GM18511 (cell line): ENCODE results near the gene COMP.
"Not testable (repeated sequence)": the region's sequence is repeated elsewhere in the genome, so short reads cannot be mapped to it uniquely, and the experiment has no call there.

Experiments
- ATAC-seq: cut with Tn5 transposase; IDR thresholded peaks from one replicate; pipeline ENCODE4 v1.9.1; 2021; ENCODE audit warnings: mild to moderate bottlenecking, moderate library complexity; ENCODE audit not compliant: unreplicated experiment

COMP gene

GRCh38 chr19:18749362-18750231 lies 41.5 kb downstream of the COMP start:
- no peak for ATAC-seq

GRCh38 chr19:18746401-18747325 lies 44.4 kb downstream of the COMP start:
- ATAC-seq, result no peak

DNA sequence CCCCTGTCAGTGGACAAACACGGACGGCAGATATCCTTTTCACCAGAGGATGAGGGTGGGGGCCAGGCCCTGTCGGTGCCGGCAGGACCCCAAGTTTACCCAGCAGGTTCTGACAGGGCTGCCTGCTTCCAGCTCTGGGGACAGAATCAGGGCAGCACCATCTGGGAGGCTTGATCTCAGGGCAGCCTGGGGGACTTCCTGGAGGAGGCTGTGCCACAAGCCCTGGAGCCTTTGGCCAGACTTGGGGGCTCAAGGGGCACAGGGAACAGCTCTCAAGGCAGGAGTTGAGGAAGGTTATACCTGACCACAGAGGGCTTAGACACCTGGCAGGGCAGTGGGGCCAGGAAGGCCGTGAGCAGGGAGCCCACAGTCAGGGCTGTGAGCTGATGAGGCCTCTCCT lies 45.2 kb downstream of the COMP start:
- no peak for ATAC-seq

- ATAC-seq, result no peak
Observed at GRCh38 chr19:18745012-18745735, 45.9 kb downstream of the COMP start.

DNA sequence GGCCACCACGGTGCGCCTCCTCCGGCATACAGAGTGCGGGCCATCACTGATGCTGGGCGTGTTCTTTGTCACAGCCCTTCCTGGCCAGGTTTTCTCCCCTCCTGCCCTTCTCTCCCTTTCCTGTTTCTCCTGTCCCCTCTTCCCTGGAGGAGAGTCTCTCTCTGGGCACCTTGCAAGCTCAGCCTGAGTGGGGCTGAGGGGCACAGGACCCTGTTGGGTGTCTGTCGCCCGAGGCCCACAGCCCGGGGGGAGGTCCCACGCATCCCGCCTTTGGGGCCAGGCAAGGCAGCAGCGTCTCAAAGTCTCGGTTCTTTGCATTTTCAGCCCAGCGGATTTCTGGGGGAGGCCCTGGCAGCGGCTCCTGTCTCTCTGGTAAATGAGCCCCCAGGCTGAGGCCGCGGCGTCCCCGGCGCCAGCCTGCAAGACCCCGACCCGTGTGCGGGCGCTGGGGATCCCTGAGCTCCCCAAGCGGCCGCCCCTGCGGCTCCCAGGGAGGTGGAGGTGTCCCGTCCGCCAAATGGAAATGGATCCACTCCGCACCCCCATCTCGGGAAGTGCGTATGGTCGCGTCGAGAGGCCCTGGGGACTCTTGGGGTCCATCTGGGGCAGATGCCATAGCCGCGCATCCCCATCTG lies 47.2 kb downstream of the COMP start:
- ATAC-seq, result no peak

DNA sequence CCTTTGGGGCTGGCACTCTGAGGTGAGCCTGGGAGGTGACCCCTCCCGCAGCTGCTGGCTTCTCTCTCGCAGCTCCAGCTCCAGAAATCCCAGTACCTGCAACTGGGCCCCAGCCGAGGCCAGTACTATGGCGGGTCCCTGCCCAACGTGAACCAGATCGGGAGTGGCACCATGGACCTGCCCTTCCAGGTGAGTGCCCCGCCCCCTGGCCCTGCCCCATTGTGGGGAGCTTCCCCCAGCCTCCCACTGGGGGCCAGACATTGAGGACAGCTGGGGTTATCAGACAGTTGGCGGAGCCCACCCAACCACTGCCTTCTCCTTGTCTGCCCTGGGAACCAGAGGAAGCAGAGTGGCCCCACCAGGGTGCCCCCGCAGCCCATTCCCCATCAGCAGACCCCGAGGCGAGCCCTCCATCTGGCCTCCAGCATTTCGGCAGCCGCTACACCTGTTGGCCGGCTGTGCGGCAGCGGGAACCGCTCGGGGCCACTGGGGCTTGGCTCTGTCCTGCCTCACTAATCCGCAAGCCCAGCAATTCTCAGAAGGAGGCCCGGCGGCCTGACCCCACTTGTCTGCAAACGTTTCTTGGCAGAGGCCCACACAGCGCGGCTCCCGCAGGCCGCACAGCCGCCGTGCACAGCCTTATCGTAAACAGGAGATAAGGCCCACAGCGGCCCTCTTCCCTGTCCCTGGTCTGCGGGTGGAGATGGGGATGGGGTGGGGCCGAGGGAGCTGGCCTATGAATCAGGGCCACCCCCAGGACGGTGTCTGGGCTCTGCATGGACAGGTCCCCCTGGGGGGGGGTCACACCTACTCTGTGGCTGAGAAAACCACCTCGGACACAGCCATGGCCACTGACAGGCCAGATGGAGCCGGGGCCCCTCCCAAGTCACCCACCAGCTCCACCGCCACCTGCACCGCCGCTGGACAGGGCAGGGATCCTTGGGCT lies 48.0 kb downstream of the COMP start:
- no peak for ATAC-seq

DNA sequence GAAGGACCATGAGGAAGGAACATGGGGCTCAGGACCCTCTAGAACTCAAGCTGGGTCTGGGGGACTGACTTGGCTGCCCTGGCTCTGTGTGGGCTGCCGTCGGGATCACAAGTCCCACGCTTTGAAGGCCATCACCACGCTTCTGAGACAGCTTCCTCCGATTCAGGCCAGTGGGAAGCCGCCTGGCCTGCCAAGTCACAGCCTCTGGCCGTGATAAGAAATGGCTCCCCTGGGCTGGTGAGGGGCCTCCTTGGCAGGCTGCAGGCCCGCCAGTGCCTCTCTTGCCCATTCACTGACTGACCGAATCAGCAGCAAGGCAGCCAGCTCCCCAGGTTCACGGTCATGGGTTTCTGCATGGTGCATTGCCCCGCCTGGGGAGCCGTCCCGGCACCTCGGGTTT lies 48.8 kb downstream of the COMP start:
- ATAC-seq, result no peak

GRCh38 chr19:18741124-18742121 lies 49.7 kb downstream of the COMP start:
- ATAC-seq, result no peak

- no peak for ATAC-seq
Observed at GRCh38 chr19:18738961-18739690, 52.0 kb downstream of the COMP start.

GRCh38 chr19:18737954-18738351 lies 53.2 kb downstream of the COMP start:
- no peak for ATAC-seq

DNA sequence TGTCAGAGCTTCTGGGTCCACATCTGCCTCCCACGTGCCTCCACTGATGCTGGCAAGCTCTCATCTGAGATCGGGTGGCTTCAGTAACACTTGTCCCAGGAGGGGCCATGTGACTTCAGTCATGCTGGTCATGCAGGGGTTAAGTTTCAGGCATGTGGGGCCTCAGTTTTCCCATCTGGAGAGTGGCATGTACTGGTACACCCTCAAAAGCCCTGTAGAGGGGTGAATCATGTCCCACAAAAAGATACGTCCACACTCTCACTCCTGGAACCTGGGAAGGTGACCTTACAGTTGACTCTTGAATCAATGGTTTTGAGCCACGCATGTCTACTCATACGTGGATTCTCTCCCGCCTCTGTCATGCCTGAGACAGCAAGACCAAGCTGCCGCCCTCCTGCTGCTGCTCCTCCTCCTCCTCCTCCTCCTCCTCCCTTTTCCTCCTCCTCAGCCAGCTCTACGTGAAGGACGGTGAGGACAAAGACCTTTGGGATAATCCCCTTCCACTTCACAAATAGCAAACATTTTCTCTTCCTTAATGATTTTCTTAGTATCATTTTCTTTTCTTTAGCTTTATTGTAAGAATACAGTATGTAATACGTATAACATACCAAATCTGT lies 53.7 kb downstream of the COMP start:
- ATAC-seq, result no peak

DNA sequence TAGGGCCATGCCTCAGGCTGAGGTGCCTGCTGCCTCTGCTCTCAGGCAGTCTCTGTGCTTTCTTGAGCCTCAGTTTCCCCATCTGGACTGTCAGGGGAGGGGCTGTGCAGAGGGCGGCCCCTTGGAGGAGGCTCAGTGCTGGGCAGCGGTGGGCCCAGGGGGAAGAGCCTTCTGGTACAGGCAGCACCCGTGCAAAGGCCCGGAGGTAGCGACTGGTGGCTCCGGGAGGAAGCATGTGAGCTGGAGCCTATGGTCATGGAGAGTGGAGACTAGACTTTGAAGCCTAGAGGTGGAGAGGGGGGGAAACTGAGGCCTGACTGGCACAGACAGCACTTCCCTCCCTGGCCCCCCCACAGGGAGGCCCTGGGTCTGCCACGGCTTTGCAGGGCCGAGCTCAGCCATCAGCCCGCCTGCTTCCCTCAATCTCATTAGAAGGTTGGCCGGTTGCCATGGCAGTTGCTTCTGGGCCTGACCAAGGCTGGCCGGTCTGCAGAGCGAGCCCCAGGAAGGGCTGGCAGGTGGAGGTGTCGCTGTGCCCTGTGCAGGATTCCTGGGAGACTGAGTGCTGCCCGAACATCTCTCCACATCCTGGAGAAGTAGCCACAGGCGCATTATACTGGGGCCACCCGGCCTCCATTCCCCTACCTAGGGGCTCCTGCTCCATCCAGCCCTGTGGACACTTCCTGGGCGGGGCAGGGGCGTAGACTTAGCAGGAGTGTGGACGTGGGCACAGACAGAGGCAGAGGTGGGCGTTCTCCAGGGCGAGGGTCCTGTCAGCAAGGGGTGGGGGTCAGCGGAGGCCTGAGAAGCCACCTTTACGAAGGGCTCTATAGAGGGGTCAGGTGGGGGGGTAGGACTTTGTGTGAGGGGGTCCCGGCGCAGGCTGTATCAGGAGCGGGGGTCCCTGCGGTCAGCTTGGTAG lies 54.4 kb downstream of the COMP start:
- ATAC-seq, result no peak

DNA sequence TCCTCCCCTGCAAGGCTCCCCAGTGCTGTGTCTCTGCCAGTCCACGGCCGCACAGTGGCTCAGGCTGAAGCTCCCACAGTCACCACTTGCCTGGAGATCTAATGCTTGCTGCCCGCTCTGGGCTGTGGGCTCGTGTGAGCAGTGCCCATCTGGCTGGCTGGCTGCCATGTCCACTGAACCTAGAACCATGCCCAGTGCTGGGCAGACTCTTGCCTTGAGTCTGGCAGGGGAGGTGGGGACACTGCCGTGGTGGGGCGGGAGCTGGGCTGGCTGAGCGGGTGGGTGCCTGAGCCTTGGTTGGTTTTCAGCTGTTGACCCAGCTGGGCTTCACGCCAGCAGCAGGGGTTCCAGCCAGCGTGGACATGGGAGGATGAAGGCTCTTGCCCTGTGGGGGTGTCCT lies 55.4 kb downstream of the COMP start:
- no peak for ATAC-seq

GRCh38 chr19:18735324-18735723 lies 55.8 kb downstream of the COMP start:
- ATAC-seq, result no peak

GRCh38 chr19:18733762-18734332 lies 57.3 kb downstream of the COMP start:
- ATAC-seq, result not testable (repeated sequence)

- no peak for ATAC-seq
Observed at GRCh38 chr19:18733196-18733647, 57.9 kb downstream of the COMP start.
